Right atrium auricular region (tissue), 2 donors: ENCODE data around the gene ASCC3. TPM values are rescaled to one million over a fixed set of nuclear protein-coding genes. Genes with fewer than 3 reads are reported as not detected.
"Not testable (repeated sequence)": the region's sequence is repeated elsewhere in the genome, so short reads cannot be mapped to it uniquely, and the experiment has no call there.

Source experiments
- DNase-seq: peaks from one replicate; pipeline ENCODE4 v3.0.0-alpha.2; 2019; ENCODE audit warnings: low spot score
- H3K27ac ChIP-seq, 2 donors: fragments of 200-600 bp; sonication (generic); 1 replicate in 1 of 2; 2 replicates in 1 of 2; pipeline ENCODE4 v1.5.1; 2016 to 2019
- H3K27me3 ChIP-seq, 2 donors: fragments of 200-600 bp; sonication (generic); one replicate each; pipeline versions ENCODE4 v1.5.1 to v1.6.0; 2017 to 2019
- H3K36me3 ChIP-seq: fragments of 200-600 bp; sonication (generic); one replicate; pipeline ENCODE4 v1.5.1; 2016
- H3K4me1 ChIP-seq, 2 donors: fragments of 200-600 bp; sonication (generic); one replicate each; pipeline versions ENCODE4 v1.5.1 to v1.6.0; 2017 to 2019
- H3K4me3 ChIP-seq, 2 donors: fragments of 200-600 bp; sonication (generic); 1 replicate in 1 of 2; 2 replicates in 1 of 2; pipeline ENCODE4 v1.5.1; 2017 to 2019; ENCODE audit warnings: mild to moderate bottlenecking in 1 of 2, moderate library complexity in 1 of 2
- H3K9me3 ChIP-seq, 2 donors: fragments of 200-600 bp; sonication (generic); one replicate each; pipeline ENCODE4 v1.5.1; 2019
- total RNA-seq, 2 donors: library from RNA; depleted of rRNA; stranded (reverse); fragments of >200 nt; gene quantifications; one replicate each; pipeline ENCODE4 v1.1.0, GENCODE V29; 2016
- TF ChIP-seq, protein P1 (sequence below), 2 donors: fragments of 200-600 bp; sonication (generic); IDR thresholded peaks; one replicate each; pipeline ENCODE4 v1.5.1; 2019; ENCODE audit warnings: antibody characterized with exemption in 2 of 2

Gene ASCC3
- total RNA-seq, 2 donors from 2014 or later: 18.7 to 20.0 TPM

DNA sequence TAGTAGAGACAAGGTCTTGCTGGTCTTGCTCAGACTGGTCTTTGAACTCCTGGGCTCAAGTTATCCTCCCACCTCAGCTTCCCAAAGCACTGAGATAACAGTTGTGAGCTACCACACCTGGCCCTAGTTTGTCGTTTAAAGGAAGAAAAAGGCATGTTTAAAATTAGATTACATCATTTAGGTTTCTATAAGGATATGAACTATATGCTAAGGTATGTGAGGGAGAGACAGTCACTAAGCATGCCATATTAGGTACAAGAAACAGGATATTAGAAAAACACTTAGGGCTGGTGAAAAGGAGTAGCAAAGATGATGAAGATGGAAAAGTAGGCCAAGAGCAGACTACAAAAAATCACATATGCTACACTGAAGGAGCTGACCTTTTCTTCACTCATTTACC lies 106.4 kb downstream of the ASCC3 start:
- H3K27me3 ChIP-seq: no peaks in the 10 kb centered on the region
- H3K9me3 ChIP-seq: no peaks in the 10 kb centered on the region
- no peak overlapping the region for H3K4me3 ChIP-seq
- TF ChIP-seq, protein P1, sequence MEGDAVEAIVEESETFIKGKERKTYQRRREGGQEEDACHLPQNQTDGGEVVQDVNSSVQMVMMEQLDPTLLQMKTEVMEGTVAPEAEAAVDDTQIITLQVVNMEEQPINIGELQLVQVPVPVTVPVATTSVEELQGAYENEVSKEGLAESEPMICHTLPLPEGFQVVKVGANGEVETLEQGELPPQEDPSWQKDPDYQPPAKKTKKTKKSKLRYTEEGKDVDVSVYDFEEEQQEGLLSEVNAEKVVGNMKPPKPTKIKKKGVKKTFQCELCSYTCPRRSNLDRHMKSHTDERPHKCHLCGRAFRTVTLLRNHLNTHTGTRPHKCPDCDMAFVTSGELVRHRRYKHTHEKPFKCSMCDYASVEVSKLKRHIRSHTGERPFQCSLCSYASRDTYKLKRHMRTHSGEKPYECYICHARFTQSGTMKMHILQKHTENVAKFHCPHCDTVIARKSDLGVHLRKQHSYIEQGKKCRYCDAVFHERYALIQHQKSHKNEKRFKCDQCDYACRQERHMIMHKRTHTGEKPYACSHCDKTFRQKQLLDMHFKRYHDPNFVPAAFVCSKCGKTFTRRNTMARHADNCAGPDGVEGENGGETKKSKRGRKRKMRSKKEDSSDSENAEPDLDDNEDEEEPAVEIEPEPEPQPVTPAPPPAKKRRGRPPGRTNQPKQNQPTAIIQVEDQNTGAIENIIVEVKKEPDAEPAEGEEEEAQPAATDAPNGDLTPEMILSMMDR (IDR thresholded peaks at IDR 0.05): no peak
- no peak for DNase-seq
- no peaks in the 10 kb centered on the region for H3K36me3 ChIP-seq
- no peaks in the 10 kb centered on the region for H3K4me1 ChIP-seq
- no peak overlapping the region for H3K27ac ChIP-seq

- Histone ChIP-seq H3K27ac (no peak overlapping the region), H3K9me3 (peaks cover 0 to 3% of the 10 kb centered on the region in 2 donors), H3K36me3 (peaks cover 8% of the 10 kb centered on the region), H3K27me3 (no peaks in the 10 kb centered on the region), H3K4me3 (no peak overlapping the region), H3K4me1 (no peaks in the 10 kb centered on the region)
- TF ChIP-seq, protein P1 (IDR thresholded peaks at IDR 0.05): no peak
- no peak for DNase-seq
Measured at GRCh38 chr6:100768816-100769351, 112.2 kb downstream of the ASCC3 start.

DNA sequence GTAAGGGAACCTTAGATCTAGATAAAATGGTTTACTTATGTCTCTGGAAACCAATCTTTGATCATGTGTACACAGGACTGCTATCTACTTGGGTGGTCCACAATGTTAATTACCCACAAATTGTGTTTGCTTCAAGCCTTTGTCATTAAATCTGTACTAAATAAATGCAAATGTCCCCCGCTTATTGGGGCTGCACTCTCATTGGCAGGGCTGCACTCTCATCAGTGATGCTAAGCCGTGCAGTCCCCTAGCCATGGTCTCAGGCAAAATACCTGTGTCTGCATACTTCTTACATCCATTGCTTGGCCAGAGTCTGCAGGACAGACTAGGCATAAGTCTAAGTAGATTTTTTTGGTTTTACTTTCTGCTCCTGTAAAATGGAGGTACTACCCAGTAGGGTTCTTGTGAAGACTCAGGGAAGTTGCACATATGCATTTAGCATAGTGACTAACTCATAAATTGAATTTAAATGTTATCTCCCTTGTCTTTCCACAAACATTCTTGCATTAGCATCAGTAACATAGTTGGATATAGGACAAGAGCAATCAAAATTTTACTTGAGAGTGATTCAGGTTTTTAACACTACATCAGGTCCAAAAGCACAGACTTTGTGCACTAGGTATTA lies 117.4 kb downstream of the ASCC3 start:
- Histone ChIP-seq H3K4me3 (no peak overlapping the region), H3K36me3 (peaks cover 8% of the 10 kb centered on the region)

GRCh38 chr6:100761841-100762240 lies 119.3 kb downstream of the ASCC3 start:
- Histone ChIP-seq H3K4me3 (no peak overlapping the region), H3K9me3 (peaks cover 0 to 8% of the 10 kb centered on the region in 2 donors), H3K27me3 (no peaks in the 10 kb centered on the region), H3K36me3 (peaks cover 8% of the 10 kb centered on the region), H3K27ac (no peak overlapping the region), H3K4me1 (no peaks in the 10 kb centered on the region)
- DNase-seq: no peak
- TF ChIP-seq, protein P1 (IDR thresholded peaks at IDR 0.05): no peak

More for the DNA sequence above, 117.4 kb downstream of the ASCC3 start:
- H3K4me1 ChIP-seq: no peaks in the 10 kb centered on the region
- no peak for DNase-seq
- H3K9me3 ChIP-seq: peaks cover 0 to 8% of the 10 kb centered on the region in 2 donors
- TF ChIP-seq, protein P1 (IDR thresholded peaks at IDR 0.05): no peak
- no peak overlapping the region for H3K27ac ChIP-seq
- no peaks in the 10 kb centered on the region for H3K27me3 ChIP-seq

- H3K4me1 ChIP-seq, DNase-seq: not testable (repeated sequence)
Measured at GRCh38 chr6:100758386-100758785, 122.7 kb downstream of the ASCC3 start.

DNA sequence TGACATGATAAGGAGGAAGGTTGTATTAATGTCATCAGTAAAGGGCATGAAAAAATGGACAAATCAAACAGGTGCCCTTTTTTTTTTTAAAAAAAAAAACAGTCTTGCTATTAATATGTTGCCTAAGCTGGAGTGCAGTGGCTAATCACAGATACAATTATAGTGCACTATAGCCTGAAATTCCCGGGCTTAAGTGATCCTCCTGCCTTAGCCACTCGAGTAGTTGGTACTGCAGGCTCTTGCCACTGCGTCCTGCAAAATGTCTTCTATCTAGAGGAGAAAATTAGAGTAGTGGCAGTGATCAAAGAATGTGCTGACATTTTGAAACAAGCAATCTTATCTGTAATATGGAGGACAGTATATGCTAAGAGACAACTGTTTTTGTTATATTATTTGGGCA lies 127.7 kb downstream of the ASCC3 start:
- H3K27ac ChIP-seq: no peak overlapping the region
- TF ChIP-seq, protein P1 (IDR thresholded peaks at IDR 0.05): no peak
- no peaks in the 10 kb centered on the region for H3K9me3 ChIP-seq
- no peaks in the 10 kb centered on the region for H3K36me3 ChIP-seq
- H3K4me3 ChIP-seq: no peak overlapping the region
- no peaks in the 10 kb centered on the region for H3K27me3 ChIP-seq
- no peak for DNase-seq
- no peaks in the 10 kb centered on the region for H3K4me1 ChIP-seq

More at GRCh38 chr6:100758386-100758785, 122.7 kb downstream of the ASCC3 start:
- H3K4me3 ChIP-seq, H3K27me3 ChIP-seq, H3K9me3 ChIP-seq, H3K27ac ChIP-seq, H3K36me3 ChIP-seq: not testable (repeated sequence)
